ENCODE measurements around the gene BUD23.
"Not testable (repeated sequence)": the region's sequence is repeated elsewhere in the genome, so short reads cannot be mapped to it uniquely, and the experiment has no call there.

BUD23 gene

DNA sequence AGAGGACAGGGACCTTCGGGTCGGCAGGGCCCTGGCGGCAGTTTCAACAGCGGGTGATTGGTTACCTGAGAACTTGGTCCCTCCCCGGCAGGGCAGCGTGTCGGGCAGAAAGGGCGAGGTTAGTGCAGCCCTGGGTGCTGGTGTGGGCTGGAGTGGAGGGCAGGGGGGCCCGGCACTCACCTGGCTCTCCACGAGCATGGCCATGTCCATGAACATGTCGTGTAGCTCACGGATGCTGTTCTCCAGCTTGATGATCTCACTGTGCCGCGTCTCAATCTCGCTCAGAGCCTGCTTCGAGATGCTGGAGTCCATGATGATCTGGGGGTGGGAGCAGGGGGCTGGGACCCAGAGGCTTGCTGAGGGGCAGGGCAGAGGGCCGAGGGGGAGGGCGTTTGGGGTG is 19.3 kb downstream of the BUD23 start:
- no peak for DNase-seq

DNA sequence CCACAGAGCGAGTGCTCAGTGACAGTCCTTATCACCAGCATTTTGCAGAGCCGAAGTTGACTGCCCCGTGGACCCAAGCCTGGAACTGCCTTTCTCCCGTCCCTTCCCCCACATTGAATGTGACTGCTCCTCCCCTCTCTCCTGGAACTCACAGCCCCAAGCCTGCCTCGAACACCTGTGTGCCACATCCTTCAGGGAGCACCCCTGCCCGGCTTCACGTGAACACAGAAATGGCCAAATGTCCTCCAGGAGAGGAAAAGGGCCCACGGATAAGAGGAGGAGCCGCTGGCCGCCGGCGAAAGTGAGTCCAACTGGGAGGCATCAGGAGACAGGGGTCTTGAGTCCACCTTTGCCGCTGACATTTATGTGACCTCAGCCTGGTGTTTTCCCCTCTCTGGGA is 19.8 kb downstream of the BUD23 start:
- no peak for DNase-seq

DNA sequence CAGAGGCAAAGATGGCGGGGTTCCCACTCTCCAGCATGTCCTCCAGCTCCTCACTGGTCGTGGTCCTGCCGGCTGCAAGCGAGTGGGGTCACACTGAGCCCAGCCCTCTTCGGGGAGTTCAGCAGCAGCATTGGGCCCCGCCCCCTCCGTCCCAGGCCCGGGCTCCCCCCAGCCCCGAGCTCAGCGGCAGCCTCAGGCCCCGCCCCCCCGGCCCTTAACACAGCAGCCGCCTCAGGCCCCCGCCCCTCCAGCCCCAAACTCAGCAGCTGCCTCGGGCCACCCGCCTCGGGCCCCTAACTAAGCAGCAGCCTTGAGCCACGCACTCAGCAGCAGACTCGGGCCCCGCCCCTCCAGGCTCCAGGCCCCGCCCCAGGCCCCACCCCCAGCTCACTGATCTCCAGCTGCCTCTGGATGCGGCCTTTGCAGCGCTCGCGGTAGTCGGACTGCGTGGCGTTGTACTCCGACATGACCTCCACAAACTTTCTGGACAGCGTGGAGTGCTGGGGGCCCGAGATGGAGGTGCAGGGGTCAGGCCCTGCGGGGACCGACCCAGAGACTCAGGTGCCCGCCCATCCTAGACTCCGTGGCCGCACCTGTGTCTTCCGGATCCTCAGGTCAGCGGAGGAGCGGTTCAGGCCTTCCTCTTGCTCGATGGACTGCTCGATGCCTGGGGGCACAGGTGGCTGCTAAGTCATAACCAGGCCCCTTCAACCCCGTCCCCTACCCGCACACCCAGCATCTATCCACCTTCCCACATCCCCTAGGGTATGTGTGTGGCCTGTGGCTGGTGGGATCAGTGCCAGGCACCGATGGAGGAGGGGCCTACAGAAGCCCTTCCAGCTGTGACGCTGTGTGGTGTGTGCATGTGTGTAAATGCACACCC is 20.6 kb downstream of the BUD23 start:
- DNase-seq: no peak

DNA sequence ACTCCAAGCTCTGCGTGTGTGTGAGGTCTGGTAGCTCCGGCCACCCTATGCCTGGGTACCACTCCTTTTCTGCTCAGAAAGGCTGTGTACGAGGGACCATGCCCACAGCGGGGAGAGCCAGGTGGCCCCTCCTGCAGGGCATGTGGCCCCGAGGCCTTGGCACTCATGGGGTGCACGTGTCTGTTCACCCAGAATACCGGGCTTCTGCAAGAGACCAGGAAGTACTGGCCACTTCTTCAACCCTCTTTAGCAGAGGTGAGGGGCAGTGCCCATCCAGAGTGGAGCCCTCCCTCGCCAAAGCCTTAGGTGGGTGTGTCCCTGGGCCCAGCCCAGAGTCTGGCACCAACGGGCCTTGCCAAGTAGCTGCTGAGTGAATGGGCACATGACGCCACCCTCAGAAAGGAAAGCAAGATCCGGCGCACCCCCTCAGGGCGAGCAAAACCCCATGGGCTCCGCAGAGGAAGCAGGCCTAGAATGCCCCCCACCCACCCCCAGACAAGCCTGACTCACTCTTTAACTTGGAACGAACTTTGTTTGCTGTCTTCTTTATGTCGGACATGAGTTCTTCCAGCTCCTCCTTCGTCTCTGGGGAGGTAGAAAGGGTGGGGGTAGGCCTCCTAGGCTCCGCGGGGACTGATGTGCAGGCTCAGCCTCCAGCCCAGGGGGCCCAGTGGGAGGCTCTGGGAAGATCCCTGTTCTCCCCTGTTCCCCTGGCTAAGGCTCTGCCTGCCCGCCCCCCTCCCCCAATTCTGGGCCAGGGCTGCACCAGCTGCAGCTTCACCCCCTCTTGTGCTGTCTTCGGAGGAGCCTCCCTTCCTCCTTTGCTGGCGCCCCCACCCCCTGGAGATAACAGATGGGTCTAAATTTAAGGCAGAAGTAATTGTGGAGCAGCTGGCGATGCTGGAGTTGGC is 21.5 kb downstream of the BUD23 start:
- DNase-seq: no peak

DNA sequence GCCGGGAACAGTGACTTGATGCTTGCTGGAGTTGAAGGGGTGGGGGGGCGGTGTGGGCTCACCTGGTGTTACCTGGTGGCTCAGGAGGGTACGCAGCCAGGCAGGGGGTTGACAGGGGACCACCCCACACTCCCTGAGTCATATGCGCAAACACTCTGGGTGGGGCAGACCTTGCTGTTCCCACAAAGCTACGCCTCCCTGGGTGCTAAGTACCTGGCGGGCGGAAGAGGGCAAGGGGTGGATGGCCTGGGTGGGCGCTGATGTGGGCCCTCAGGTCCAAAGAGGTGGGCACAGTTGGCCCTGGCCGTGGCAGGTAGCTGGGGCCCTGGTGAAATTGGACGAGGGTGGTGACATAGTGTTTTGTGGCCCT is 22.1 kb downstream of the BUD23 start:
- no peak for DNase-seq

DNA sequence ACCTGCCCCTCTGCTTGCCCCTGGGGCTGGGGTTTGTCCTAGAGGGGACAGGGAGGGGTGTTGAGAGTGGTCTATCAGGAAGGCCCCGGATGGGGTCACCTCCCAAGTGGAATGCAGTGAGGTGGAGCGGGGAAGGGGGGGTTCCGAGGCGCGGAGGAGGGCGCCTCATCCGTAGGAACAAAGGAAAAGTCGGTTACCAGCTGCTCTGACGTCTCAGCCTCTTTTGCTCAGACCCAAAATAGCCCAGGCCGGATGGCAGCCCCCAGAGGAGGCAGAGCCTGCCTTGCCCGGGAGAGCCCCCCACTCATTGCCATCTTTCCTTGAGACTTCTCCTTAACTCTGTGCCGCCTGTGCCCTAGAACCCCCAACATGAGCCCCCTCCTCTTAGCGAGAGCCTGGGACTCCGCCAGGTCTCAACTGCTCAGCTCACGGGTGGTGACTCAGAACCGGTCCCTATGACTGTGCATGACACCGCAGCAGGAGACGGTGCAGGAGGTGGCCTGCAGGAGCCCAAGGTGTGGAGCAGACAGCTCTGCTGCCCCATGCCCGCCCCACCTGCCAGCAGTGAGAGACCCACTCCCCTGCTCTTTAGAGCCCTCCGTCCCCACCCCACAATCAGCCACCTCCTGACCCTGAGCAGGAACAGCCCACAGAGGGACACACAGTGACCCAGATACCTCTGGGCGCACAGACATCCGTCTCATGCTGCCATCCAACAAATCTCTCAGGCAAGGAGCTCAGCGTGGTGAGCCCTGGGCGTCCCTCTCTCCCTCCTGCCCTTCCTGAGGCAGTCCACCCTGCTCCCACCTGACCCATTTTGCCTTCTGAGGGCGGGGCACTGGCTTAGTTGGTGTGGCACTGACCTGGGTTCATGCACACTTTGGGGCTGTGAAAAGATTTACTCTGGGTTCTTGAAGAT is 23.0 kb downstream of the BUD23 start:
- no peak for DNase-seq

DNA sequence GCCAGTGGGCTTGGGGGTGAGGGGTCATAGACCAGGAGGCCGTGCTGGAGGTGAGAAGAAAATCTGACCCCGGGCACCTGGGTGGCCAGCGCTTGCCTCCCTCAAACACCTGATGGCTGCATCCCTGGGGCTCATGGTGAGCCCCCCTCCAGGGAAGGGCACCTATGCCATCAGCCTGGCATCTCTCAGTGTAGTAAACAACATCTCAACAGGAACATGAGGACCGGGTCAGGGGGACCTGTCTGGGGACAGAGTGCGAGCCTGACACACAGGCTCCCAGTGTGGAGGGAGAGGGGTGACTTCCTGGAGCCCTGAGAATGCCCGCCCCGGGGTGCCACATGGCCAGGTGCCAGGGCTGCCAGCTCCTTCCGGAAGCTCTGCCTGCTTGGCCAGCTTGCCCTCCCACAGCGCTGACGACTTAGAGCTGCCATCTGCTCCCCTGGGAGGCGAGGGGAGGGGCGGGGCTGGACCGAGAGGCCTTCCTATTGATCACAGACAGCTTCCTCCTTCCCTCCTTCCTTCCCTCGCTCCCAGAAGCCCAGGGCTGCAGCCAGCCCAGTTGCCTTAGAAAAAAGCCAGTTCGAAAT is 23.7 kb downstream of the BUD23 start:
- DNase-seq: peak; percentile 33

DNA sequence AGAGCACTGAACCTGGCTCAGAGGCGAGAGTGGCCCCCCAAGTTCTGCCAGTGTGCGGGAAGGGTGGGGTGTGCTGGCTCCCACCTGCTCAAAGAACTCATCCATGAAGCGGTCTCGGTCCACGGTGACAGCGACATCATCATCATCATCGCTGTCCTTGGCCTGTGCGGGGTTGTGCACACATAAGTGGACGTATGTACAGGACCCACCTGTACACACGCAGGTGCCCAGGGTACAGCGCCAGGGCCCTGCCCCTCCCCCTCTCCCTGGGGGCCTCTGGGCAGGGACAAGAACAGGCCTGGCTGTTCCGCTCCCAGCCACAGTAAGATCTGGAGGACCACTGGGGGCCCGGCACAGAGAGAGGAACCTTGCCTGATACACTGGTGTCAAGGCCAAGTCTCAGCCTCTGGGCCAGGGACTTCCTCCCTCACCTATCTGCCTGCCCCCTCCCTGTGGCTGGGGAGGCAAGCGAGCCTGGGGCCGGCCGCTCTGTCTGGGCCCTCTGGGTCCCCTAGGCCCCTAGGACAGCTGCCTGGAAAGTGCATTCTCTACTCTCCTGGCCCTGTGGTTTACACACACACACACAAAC is 25.7 kb downstream of the BUD23 start:
- no peak for DNase-seq

DNA sequence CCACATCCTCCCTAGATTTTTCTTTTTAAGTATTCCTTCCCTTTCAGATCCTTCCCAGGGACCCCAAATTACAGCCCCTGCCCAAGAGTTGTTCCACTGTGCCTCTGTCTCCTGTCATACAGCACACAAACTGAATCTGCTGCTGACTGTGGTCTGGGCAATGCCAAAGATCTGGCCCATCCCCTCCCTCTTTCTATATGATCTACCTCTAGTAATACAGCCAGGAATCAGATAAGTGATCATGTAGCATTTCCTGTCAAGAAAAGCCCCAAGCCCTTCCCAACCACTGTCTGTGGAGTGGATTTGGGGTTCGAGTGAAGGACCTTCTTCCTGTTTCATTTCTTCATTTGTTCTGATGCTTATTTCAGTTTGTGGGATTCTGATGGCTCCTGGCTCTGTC is 29.4 kb downstream of the BUD23 start:
- no peak for DNase-seq

DNA sequence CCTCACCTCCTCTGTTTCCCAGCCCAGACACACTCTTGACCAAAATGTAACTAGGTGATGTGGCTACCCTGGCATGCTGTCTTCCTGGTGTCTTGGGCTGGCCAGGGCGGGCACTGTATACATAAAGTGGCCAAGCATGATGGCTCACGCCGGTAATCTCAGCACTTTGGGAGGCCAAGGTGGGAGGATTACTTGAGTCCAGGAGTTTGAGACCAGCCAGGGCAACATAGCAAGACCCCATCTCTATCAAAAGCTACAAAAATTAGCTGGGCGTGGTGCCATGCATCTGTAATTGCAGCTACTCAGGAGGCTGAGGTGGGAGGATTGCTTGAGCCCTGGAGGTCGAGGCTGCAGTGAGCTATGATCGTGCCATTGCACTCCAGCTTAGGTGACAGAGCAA is 29.9 kb downstream of the BUD23 start:
- not testable (repeated sequence) for DNase-seq

DNA sequence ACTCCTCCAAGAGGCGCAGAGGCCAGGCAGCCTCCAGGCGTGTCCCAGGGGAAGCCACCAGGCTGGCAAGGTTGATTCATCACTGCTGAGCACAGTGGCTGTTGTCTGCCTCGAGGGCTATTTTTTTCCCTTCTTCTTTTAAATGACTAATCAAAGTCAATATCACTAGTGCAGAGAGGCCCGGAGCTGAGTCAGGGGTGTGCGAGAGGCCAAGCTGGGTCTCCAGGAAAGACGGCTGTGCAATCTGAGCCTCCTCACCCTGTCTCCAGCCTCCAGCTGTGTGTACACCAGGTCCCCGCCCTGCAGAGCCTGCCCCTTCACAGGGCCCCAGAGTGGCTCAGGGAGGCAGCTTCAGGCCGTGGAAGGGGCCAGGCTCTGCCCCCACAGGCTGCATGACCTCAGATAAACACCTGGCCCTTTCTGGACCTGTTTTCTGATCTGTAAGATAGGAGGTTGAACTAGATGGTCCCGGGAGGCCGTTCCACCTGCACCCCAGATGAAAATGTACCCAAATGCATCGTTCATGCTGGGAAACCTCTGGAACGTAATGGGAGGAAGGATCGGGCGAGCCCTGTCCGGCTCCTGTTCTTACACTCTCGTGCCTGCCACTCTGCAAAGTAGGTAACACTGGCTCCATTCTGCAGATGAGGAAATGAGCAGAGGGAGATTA is 32.4 kb downstream of the BUD23 start:
- peak; percentile 33 for DNase-seq

DNA sequence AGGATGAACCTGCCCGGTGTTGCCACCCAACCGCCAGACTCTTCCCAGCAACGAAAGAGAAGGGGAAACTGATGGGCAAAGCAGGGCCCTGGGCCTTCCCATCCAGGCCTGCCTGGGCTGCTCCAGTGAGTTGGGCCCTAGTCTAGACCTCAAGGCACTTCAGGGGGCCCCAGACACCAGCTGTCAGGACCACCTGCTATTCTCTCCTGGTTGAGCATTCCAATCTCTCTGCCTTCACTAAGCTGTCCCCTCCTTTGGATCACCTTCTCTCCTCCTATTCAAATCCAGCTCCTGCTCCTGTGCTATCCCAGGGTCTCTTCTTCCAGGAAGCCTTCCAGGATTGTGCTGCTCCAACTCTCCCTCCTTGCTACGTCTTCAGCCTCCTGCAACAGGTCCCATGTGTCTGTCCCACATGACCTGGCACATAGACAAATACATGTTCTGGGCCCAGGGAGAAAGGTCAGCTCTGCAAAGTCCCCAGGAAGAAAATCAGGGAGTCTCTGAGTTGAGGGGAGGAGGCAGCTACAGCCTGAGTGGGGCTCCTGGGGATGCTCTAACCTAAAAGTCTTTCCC is 33.0 kb downstream of the BUD23 start:
- no peak for DNase-seq

DNA sequence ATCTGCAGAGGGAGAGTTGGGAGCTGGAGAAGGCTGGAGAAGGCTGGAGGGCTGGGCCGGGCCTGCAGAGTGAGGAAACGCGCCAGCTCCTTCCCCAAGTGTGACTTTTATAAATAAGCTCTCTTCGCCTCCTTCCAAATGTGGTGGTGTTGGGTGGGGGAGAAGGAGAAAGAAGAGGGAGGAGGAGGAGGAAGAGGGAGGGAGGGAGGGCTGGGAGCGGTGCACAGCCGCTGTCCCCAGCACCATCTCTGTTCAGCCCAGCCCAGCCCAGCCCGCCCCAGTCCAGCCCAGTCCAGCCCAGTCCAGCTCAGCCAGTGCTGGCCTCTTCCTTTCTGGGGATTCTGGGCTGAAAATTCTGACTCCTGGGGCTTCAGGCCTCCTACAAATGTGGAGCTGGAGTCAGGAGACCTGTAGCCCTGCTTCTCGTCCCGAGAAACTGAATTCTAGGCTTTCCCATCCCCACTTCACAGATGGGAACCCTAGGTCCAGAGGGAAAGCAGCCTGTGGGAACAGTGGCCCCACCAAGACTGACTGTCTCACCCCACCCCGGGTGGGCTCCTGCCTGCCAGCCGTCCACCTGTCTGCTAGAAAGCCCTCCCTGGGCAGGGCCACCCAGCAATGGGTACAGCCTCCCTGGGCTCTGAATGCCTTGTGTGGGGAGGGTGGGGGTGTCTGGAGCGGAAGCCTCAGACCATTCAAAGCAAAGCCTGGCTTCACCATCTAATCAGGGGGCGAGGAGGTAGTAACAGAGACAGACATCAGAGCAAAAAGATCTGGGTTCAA is 33.8 kb downstream of the BUD23 start:
- DNase-seq: no peak

DNA sequence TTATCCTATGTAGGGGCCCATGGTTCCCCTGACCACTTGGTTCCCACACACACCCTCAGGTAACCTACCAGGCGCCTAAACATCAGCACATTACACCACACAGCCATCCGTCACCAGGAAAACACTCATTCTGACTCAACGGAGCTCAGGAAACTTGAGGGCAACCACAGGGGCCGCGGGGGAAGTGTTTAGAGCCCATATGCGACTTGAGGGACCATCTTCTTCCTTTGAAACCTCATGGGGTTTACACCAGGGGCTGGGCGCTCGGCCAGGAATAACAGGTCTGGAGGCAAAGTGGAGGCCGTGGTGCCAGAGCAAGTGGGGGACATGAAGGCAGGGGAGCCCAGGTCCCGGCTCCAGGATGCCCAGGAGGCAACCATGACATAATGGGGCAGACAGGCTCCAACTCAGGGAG is 34.6 kb downstream of the BUD23 start:
- DNase-seq: no peak

DNA sequence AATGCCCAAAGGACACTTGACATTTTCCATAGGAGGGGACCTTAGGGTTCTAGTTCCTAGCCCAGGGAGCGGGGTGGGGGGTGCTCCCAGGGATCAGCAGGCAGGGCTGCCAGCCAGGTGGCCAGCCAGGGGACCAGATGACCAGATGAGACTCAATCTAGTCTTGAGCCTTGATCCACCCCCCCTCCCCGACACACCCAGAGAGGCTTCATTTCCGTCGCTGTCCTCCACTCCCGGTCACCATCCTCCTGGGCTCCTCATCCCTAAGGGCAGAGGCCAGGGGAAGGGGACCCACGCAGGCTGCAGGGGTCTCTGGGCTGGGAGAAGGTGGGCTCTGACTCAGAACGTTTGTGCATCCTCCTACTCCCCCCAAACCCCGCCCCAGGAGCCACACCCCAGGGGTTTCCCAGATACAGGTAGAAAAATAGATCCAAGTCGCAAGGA is 35.1 kb downstream of the BUD23 start:
- DNase-seq: no peak

DNA sequence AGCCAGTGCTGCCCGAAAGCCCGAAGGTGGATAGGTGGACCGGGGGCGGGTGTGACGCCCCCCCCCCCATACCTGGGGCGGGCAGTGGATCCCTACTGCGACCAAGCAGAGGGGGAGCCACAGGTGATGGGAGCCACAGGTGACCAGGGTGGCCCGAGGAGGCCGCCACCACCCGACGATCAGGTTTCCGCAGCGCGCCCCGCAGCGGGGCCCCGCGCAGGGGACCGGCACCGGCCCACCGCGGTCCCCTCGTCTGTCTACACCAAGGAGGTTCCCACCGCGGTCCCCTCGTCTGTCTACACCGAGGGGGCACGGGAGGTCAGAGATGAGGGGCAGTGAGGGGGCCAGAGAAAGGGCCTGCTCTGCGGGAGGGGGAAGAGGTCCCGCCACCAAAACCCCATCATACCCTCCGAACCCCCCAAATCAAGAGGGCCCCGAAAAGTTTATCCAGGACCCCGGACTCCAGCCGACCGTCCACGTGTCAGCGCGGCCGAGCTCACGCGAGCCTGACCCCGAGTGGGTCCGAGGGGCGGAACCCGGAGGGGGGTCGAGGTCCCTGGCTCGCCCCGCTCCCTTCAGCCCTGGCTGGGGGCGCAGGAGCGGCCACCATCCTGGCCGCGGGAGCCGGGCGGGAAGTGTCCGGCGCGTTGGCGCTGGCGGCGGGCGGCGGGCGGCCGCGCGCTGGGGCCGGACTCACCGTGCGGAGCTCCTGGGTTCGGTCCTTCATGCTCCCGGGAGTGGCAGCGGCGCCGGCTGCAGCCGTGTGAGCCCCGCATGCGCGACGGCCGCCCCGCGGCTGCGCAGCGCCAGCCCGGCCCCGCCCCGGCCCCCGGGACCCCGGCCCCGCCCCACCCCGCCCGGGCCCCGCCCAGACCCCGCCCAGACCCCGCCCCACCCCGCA is 35.8 kb downstream of the BUD23 start, which contains the start of gene STX1A:
TSS of gene STX1A (minus strand) at position 765 of the 901 bp plus-strand sequence. CDS start at position 727, 38 bp downstream.
- DNase-seq: peak; percentile 19

DNA sequence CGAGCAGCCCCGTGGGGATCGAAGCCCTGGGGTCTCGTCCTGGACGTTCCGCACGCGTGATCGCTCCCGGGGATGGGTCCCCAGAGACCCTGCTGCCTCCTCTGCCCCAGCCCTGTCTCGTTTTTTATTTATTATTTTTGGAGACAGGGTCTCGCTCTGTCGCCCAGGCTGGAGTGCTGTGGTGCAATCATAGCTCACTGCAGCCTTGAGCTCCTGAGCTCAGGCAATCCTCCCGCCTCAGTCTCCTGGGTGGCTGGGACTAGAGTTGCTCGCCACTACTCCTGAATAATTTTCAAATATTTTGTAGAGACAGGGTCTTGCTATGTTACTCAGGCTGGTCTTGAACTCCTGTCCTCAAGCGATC is 36.4 kb downstream of the BUD23 start:
- no peak for DNase-seq

DNA sequence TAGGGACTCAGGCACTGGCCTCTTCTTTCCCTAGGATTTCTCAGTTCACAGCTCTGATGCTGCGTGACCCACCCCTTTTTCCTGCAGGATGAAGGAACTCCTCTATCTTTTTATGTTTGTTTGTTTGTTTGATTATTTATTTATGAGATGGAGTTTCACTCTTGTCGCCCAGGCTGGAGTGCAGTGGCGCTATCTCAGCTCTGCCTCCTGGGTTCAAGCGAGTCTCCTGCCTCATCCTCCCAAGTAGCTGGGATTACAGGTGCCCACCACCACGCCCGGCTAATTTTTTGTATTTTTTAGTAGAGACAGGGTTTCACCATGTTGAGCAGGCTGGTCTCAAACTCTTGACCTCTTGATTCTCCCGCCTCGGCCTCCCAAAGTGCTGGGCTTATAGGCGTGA is 37.0 kb downstream of the BUD23 start:
- DNase-seq: not testable (repeated sequence)

DNA sequence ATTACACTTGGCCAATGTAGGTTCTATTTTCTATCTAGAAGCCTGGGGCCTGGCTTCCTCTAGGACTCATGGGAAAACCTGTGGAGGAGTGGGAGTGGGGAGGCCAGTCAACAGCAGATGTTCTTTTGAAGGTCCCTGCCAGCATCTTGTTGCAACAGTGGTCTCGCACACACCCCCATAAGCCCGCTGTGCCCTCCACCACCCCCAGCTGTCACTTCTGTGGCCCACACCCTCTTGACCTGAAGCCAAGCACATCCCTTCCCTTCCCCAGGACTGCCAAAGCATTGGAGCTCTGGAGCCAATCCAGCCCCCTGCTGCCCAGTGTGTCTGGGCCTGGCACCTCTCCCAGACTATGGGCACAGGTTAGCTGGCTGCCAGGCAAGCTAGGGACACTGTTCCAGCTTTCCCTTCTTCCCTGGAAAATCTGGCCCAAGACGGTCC is 38.0 kb downstream of the BUD23 start:
- DNase-seq: peak; percentile 81

All from DMS79 treated with DMSO at 0.1 percent for 48 hours (cell line).